ENCODE results near the gene RTTN.

DNA sequence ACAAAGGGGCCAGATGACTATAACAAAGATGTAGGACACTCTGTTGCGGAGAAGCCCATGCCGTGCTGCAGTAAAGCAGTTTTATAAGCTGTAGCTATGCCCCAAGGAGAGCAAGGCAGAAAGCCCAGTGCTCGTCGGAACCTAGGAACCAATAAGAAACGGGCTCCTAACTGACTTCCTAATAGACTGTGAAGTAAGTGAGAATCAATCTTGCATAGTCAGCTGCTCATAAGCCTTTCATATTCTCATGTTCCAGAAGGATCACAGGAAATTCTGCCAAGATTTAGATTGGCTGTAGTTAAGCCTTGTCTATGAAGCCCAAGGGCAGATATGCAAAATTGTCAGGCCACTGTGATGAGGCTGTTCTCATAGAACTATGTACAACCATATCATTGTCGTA, 98.4 kb downstream of the RTTN start:
- TF ChIP-seq, protein P1, sequence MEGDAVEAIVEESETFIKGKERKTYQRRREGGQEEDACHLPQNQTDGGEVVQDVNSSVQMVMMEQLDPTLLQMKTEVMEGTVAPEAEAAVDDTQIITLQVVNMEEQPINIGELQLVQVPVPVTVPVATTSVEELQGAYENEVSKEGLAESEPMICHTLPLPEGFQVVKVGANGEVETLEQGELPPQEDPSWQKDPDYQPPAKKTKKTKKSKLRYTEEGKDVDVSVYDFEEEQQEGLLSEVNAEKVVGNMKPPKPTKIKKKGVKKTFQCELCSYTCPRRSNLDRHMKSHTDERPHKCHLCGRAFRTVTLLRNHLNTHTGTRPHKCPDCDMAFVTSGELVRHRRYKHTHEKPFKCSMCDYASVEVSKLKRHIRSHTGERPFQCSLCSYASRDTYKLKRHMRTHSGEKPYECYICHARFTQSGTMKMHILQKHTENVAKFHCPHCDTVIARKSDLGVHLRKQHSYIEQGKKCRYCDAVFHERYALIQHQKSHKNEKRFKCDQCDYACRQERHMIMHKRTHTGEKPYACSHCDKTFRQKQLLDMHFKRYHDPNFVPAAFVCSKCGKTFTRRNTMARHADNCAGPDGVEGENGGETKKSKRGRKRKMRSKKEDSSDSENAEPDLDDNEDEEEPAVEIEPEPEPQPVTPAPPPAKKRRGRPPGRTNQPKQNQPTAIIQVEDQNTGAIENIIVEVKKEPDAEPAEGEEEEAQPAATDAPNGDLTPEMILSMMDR (conservative IDR thresholded peaks at IDR 0.05), result no peak
- no peak for TF ChIP-seq EZH2 (IDR thresholded peaks at IDR 0.05; ENCODE audit: low read depth)

Data from PC-9 (cell line).